ENCODE measurements around the gene DRGX. TPM values are rescaled to one million over a fixed set of nuclear protein-coding genes. Genes with fewer than 3 reads are reported as not detected.

DRGX gene
- total and polyA plus RNA-seq, 2 of the 13 experiments (the other 11 are each of a cell fraction or from before 2014, with no cell fraction given): not detected

- Histone ChIP-seq H3K27me3 (ENCODE audit: control insufficient read depth in 1 of 2, insufficient read depth in 2 of 2, low read length in 2 of 2) (peaks cover 3 to 32% of the 10 kb centered on the region in 2 experiments; a peak in 4 of 5 replicates), H3K9ac (ENCODE audit: insufficient read depth, low read depth, low read length) (no peak overlapping the region), H3K4me3 (replicated peaks in 1 of 3; ENCODE audit: insufficient read depth in 1 of 3, low read depth in 2 of 3, low read length in 3 of 3) (no peak overlapping the region), H3K79me2 (ENCODE audit: insufficient read depth, low read length) (no peaks in the 10 kb centered on the region), H3K4me2 (ENCODE audit: low read depth, low read length) (no peak overlapping the region), H2AFZ (ENCODE audit: low read length) (no peak overlapping the region), H3K27ac (ENCODE audit: extremely low read length, insufficient read depth, low read length) (no peak overlapping the region), H3K4me1 (ENCODE audit: insufficient read depth, low read length) (no peaks in the 10 kb centered on the region), H3K9me3 (ENCODE audit: low read length) (no peaks in the 10 kb centered on the region), H3K36me3 (replicated peaks in 1 of 2; ENCODE audit: control insufficient read depth in 1 of 2, insufficient read depth in 2 of 2, low read length in 2 of 2) (no peaks in the 10 kb centered on the region), H4K20me1 (ENCODE audit: insufficient read depth, low read length) (no peaks in the 10 kb centered on the region)
- no TSS peak for BruUV-seq (replicated peaks)
- ATAC-seq (no peak), FAIRE-seq (no peak), DNase-seq (ENCODE audit: low spot score) (no peak)
- TF ChIP-seq ZFP91 (CRISPR knock-in tag; IDR thresholded peaks at IDR 0.05; ENCODE audit: borderline replicate concordance): no peak
- TF ChIP-seq HOXA5 (CRISPR knock-in tag; IDR thresholded peaks at IDR 0.05): no peak
- TF ChIP-seq ZUFSP (CRISPR knock-in tag; IDR thresholded peaks at IDR 0.05; ENCODE audit: borderline replicate concordance): no peak
- no peak for TF ChIP-seq LCORL (IDR thresholded peaks at IDR 0.05)
- TF ChIP-seq LCORL (CRISPR knock-in tag; IDR thresholded peaks at IDR 0.05): no peak
- no peak for TF ChIP-seq NR2F6 (IDR thresholded peaks at IDR 0.05)
- no peak for TF ChIP-seq NR2F6 (CRISPR knock-in tag; IDR thresholded peaks at IDR 0.05)
- no peak for TF ChIP-seq TARDBP (CRISPR knock-in tag; IDR thresholded peaks at IDR 0.05)
- no peak for TF ChIP-seq ZNF225 (CRISPR knock-in tag; IDR thresholded peaks at IDR 0.05)
- no peak for TF ChIP-seq TBP (CRISPR knock-in tag; IDR thresholded peaks at IDR 0.05)
- ChIA-PET CTCF (ENCODE audit: low intra/inter-chr PET ratio, low total read pairs) (no interaction called here), POLR2A (no interaction called here)
- in situ Hi-C loops (cut with HindIII; ENCODE audit: extremely low pct_ligation_motif_present, low pct_unique_long_range_greater_than_20kb) (no loop called here), intact Hi-C loops (cut with micrococcal nuclease; ENCODE audit: unreplicated experiment) (no loop called here)
- WGBS (ENCODE audit: low lambda C conversion rate): 32% methylated on average over 8 of the region's 8 CpGs
Measured at GRCh38 chr10:49387071-49387470, 8.8 kb downstream of the DRGX start.

Data from HepG2 (cell line).